ENCODE results near the gene CFAP46.
"Not testable (repeated sequence)": the region's sequence is repeated elsewhere in the genome, so short reads cannot be mapped to it uniquely, and the experiment has no call there.

CFAP46 gene

GRCh38 chr10:132840698-132841614 lies 101.4 kb downstream of the CFAP46 start:
- no peak for DNase-seq

DNA sequence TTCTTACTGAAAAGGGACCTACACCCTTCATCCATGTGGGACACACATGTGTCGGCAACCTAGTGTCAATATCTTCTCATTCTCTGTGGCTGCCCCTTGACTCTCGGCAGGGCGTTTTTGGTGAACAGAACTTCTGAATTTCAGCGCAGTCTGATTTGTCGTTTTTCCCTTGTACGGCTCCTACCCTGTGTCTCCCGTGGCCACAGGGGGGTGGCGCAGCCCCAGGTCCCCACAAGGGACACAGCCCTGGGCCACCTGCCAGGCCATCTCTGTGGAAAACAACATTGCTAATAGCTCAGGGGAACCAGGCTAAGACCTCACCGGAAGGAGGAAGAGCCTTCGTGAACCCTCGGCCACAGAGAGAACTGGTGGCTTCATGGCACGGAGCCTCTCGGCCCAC lies 103.3 kb downstream of the CFAP46 start:
- no peak for DNase-seq

DNA sequence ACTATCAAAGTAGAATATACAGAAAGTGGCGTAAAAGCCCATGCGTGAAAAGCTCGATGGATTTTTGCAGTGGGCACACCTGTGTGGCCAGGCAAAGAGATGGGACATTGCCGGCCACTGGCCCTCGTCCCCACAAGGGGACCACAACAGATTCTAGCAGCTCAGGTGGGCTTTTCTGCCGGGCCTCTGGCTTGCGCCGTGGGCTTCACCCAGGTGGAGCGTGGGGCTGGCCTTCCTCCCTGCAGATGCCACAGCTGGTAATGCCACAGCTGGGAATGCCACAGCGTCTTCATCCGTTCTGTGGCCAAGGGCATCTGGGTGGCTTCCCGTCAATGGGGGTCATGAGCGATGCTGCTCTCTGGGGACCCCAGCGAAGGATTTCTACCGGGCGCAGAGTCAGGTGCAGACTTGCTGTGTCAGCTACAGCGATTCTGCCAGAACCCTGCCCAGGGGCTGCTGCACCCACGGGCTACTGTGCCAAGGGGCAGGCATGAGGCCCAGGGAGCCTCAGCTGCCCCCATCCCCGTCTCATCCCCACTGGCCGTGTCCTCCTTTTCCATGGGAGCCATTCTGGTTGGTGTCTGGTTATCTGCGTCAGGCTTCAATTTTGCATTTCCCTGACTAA lies 103.9 kb downstream of the CFAP46 start:
- DNase-seq: no peak

DNA sequence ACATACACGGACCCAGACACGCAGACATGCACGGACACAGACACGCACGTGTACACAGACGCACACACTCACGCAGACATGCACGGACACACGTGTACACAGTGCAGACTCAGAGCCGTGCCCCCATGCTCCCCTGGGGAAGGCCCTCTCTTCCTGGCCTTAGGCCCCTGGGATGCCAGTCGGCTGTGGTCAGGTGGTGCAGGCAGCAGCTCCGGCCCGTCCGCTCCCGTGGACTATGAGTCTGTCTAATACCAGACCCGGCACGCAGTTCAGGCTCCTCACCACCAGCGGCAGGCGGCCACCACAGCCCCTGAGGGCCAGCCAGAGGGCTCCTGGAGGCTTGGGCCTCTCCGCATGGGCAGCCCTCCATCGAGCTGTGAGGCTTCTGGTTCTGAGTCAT lies 104.5 kb downstream of the CFAP46 start:
- no peak for DNase-seq

DNA sequence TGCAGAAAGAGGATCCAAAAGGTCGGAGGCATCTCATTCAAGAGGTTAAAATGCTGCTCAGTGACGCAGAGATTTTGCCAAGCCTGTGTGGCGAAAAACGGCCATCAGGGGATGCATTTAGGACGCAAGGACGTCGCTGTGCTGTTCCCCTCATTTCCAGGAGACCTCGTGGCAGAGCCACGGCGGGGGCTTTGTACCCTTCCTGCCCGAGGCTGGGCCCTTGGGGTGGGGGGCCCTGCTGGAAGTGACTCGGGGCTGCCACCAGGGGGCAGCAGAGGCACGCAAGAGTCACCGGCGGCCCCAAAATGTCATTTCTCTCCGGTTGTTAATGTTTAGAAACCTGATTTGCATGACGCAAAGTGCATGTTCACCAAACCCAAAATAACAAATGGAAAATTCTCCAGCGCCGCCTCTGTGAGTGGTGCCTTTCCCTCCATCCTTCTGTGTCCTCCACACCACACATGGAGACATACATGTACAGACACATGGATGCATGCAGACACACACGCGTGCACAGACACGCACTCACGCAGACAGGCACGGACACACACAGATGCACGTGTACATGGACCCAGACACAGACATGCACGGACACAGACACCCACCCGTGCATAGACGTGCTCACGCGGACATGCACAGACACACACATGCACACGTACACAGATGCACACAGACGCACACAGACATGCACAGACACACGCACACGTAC lies 105.4 kb downstream of the CFAP46 start:
- DNase-seq: no peak

DNA sequence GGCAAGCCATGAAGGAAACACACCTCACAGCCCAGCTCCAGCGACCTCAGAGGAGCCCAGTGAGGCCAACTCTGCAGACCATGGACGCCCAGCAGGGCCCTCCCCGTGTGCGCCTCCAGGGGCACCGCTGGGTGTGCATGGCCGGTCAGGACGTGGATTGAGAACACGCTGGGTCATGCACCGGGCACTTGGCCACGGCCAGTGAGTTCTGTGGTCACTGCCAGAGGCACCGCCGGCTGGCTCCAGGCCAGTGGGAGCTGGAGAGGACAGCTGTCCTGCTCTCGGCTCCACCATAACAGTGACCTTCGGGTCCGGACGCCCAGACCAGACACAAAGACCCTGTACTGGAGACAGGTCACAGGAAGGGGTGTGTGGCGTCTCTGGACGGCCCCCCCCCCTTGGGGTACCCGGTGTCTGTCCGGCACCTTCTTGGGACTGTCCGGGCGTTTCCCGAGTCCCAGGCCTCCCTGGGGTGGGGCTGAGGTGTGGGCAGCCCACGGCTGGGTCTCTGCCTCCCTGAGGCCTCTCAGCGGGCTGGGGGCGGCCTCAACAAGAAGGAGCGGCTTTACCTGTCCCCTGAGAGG lies 106.0 kb downstream of the CFAP46 start:
- no peak for DNase-seq

DNA sequence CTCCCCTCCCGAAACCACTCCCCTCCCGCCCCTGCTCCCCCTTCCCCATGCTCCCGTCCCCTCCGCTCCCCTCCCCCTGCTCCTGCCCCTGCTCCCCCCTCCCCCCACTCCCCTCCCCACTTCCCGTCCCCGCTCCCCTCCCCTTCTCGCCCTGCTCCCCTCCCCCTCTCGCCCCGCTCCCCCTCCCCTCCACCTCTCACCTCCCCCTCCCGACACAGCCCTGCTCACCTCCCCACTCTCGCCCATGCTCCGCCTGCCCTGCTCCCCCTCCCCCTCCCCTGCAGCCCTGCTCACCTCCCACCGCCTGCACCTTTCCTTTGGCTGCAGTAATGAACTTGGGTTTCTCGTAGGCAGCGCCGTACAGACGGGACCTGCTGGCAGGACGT lies 106.5 kb downstream of the CFAP46 start:
- no peak for DNase-seq

DNA sequence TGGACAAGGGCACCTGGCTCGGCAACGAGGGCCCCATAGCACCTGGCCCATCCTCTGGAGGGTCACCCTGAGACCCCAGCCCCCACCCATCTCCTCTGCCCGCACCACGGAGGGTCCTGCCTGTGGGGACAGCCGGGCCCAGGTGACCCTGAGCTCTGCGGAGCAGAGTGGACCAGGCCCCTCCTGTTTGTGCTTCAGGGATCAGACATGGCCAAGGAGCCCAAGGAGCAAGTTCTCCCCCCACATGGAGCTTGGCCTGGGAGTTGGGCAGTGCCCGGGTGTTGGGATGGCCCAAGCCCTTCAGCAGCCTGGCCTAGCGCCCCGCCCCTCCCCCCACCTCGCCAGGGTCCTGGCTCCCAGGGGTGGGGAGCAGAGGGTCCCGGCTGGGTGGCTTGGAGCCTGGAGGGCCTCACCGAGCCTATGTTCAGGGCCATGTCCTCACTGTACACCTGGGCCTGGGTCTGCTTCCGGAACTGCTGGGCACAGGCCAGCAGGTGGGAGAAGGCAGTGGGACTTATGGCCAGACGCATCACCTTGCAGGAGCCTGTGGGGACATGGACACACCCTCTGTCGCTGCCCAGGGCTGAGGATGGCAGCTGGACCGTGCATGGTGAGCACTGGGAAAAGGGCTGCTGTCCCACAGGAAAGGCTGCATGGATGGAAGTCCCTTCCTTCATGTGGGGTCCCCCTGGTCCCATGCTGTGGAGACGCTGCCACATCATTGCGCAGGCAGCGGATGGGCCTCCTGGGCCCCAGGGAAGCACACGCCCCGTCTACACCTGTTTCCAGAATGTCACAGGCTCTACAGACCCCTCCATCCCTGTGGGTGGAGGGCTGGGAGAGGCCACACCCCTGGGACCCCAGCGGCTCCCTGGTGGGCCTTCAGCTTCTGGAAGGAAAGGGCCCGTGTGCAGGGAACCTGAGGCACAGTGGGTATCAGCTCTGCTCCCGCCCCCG lies 107.2 kb downstream of the CFAP46 start:
- DNase-seq: no peak

GRCh38 chr10:132834311-132834761 lies 108.0 kb downstream of the CFAP46 start:
- no peak for DNase-seq

DNA sequence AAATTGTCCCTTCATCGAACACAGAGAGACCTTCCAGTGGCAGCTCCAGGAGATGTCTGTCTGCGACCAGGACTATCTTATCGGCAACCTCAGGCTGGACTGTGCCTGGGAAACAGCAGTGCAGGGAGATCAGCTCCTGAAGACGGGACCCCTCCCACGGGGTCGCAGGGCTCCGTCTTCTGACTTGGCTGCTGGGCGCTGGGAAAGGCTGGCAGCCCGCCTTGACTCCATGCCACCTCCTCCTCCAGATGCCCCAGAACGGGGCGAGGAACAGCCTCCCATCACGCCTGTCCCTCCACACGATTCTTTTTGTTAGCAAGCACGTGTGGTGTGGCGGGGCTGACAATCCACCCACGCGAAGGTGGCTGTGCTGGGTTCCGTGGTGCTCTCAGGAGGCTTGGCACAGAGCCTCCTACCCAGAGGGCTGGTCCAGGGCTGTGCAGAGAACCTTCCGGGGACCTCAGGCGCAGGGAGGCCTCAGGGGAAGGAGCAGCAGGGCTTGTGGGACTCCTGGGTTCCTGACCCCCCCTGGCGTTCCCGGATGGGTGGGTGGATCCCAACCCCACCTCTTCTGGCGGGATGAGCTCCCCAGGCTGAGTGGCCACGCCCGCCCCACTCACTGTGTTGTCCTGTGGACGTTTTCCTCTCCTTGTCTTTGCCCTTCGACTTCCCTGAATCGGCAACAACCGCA lies 108.8 kb downstream of the CFAP46 start:
- no peak for DNase-seq

DNA sequence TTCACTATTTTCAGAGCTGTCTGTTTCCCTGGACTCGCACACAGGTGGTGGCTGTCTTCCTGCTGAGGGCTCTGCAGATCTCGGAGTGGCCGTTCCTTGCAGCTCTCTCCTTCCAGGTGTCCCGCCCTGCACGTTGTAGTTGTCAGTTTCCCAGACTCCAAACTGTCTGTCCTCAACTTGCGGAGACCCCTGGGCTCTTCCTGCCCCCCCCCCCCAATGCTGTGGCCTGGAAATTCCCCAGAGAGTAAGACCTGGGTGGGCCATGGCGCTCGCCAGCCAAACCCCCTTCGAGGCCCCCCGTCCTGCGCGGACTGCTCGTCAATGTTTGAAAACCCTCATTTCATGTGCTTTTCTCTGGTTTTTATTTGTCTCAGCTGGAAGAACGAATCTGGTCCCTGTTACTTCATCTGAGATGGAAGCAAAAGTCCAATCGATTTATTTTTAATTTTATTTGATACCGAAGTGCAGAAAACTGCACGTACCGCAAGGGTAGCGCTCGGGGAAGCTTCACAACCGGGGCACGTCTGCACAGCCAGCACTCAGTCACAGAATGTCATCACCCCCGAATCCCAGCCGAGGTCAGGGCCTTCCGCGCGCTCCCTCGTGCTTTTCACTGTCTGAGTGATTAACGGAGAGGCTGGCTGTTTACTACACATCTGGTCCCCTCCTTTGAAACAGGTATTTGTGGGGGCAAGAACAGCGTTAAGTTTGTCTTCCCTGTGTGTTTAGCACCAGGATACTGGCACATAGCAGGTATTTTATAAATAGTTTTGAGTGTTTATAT lies 110.0 kb downstream of the CFAP46 start:
- DNase-seq: no peak

DNA sequence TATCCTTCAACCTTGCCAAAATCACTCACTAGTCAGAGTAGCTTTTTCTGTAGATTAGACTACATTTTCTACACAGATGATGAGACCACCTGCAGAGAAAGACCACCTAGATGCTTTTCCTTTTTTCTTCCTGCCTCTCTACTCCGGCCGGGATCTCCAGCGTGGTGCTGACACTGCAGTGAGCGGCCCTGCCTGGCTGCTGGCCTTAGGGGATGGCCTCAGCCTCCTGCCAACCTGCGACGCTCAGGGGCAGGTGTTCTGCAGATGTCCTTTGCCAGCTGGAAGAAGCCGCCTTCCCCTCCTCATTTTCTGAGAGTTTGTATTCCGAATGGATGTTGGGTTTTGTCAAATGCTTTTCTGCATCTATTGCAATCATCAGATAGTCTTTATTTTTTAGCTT lies 113.0 kb downstream of the CFAP46 start:
- no peak for DNase-seq

GRCh38 chr10:132828681-132829080 lies 113.7 kb downstream of the CFAP46 start:
- no peak for DNase-seq

DNA sequence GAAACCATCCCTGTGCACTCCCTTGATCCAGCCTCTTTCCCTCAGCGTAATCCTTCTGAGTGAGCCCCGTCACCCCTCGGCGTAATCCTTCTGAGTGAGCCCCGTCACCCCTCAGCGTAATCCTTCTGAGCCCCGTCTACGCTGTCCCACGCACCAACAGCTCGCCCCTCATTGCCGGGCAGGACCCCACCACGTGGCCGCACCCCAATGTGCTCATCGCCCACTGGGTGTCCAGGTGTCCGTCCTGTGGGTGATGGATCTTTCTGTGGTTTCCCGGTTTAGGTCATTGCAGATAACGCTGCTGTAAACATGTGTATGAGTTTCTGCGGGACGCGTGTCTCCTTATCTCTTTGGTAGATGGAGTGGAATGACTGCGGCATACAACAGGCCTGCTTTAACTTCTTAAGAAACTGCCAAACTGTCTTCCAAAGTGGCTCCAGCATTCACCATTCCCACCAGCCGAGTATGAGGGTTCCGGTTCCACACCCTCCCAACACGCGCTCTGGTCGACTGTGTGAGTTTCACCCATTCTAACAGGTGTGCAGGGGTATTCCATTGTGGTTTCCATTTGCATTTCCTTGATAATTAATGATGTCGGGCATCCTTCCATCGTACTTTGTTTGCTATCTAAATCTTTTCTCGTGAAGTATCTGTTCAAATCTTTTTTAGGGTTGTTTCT lies 114.4 kb downstream of the CFAP46 start:
- no peak for DNase-seq

DNA sequence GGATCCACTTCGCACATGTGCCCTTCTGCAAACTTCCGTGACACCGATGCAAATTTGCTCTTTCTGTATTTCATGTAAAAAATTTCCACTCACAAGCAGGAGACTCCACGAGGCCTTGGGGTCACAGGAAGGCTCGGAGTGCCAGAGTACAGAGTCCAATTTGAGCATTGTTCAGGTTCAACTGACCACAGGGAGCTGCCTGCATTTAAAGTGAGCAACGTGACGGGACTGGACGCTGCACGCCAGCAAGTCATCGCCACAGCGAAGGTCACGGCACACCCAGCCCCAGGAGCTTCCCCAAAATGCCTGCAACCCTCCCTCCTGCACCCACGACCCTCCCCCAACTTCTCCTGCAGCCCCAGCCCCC lies 115.0 kb downstream of the CFAP46 start:
- DNase-seq: no peak

GRCh38 chr10:132826524-132827422 lies 115.6 kb downstream of the CFAP46 start:
- no peak for DNase-seq

DNA sequence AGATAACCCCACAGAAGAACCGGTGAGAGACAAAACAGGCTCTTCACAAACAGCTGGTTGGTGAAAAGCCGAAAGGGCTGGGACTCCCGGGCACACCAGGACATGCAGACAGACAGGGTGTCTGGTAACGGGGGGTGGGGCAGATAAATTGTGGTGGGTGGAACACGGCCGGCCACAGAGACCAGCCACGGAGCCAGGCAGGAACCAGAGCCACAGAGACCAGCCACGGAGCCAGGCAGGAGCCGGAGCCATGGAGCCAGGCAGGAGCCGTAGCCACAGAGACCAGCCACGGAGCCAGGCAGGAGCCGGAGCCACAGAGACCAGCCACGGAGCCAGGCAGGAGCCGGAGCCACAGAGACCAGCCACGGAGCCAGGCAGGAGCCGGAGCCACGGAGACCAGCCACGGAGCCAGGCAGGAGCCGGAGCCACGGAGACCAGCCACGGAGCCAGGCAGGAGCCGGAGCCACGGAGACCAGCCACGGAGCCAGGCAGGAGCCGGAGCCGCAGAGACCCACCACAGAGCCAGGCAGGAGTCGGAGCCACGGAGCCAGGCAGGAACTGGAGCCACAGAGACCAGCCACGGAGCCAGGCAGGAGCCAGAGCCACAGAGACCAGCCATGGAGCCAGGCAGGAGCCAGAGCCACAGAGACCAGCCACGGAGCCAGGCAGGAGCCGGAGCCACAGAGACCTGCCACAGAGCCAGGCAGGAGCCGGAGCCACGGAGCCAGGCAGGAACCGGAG lies 116.4 kb downstream of the CFAP46 start:
- not testable (repeated sequence) for DNase-seq

DNA sequence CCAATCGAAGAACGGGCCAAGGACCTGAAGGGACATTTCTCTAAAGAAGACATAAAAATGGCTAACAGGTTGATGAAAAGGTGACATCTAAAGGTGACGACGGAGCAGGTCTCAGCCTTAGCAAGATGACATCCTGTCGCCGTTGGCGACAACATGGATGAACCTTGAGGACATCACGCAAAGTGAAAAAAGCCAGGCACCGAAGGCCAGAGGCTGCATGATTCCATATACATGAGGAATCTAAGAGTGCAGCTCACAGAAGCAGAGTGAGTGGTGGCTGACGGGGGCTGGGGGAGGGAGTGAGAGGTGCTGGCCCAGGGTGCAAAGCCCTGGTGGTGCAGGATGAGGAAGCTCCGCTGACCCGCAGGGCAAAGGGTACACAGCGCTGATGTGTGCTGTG lies 122.3 kb downstream of the CFAP46 start:
- DNase-seq: no peak
